Measurements from ENCODE around the gene NCKAP5. TPM values are rescaled to one million over a fixed set of nuclear protein-coding genes. Genes with fewer than 3 reads are reported as not detected.

Gene NCKAP5
- total and polyA plus RNA-seq, 2 of the 8 experiments (the other 6 are each of a cell fraction or from before 2014, with no cell fraction given), result 0.27 to 0.86 TPM

GRCh38 chr2:132623096-132623839, 945.0 kb downstream of the NCKAP5 start:
- Histone ChIP-seq H3K79me2 (ENCODE audit: control insufficient read depth in 1 of 2, insufficient read depth in 2 of 2, low read length in 2 of 2) (no peaks in the 10 kb centered on the region), H3K9me3 (ENCODE audit: insufficient read depth in 2 of 2, low read depth in 1 of 2, low read length in 1 of 2) (peaks cover 6 to 8% of the 10 kb centered on the region in 2 experiments; a peak in 1 of 4 replicates), H3K4me2 (ENCODE audit: insufficient read depth in 1 of 2, low read depth in 2 of 2, low read length in 2 of 2) (no peak overlapping the region), H4K5ac (ENCODE audit: insufficient read length, low read depth, low read length) (no peak overlapping the region), H2BK15ac (ENCODE audit: low read length) (no peak overlapping the region), H3K23ac (ENCODE audit: insufficient read length) (no peak overlapping the region), H2BK12ac (ENCODE audit: low read depth, low read length) (no peak overlapping the region), H3K14ac (ENCODE audit: insufficient read length) (no peak overlapping the region), H2AFZ (ENCODE audit: low read length) (no peak overlapping the region), H3K23me2 (ENCODE audit: low read depth, low read length) (no peaks in the 10 kb centered on the region), H3K4me3 (ENCODE audit: extremely low read depth in 1 of 4, insufficient read depth in 2 of 4, low read depth in 3 of 4, low read length in 4 of 4) (no peak overlapping the region), H3K9ac (replicated peaks in 1 of 4; ENCODE audit: extremely low read depth in 1 of 4, low read depth in 3 of 4, low read length in 3 of 4) (no peak overlapping the region), H3K27me3 (replicated peaks in 1 of 4; ENCODE audit: control insufficient read depth in 3 of 4, extremely low read depth in 1 of 4, insufficient read depth in 3 of 4, low read length in 3 of 4) (no peaks in the 10 kb centered on the region), H3K56ac (replicated peaks; ENCODE audit: insufficient read length, low read depth, low read length) (no peak overlapping the region), H2BK20ac (ENCODE audit: low read length) (no peak overlapping the region; the same call in 1 of the 2 replicates), H2BK120ac (replicated peaks; ENCODE audit: low read depth, low read length) (no peak overlapping the region), H3K18ac (ENCODE audit: extremely low read depth, low read length) (peak overlapping the region; percentile 38; the same call in 1 of the 2 replicates), H4K8ac (ENCODE audit: extremely low read depth, insufficient read depth, low read length) (no peak overlapping the region), H2AK5ac (ENCODE audit: low read depth, low read length) (no peak overlapping the region), H3K4ac (replicated peaks; ENCODE audit: insufficient read length, low read depth, low read length) (no peak overlapping the region), H3K4me1 (replicated peaks in 1 of 4; ENCODE audit: control insufficient read depth in 3 of 4, insufficient read depth in 4 of 4, low read length in 3 of 4) (peaks cover 0 to 6% (median 4%) of the 10 kb centered on the region in 4 experiments; a peak in 4 of 7 replicates), H4K20me1 (replicated peaks in 1 of 2; ENCODE audit: control insufficient read depth in 1 of 2, insufficient read depth in 2 of 2, low read length in 2 of 2) (no peaks in the 10 kb centered on the region), H3K27ac (ENCODE audit: low read depth, low read length) (no peak overlapping the region), H2BK5ac (ENCODE audit: low read depth, low read length) (no peak overlapping the region), H3K36me3 (ENCODE audit: control insufficient read depth in 2 of 4, insufficient read depth in 4 of 4, low read length in 3 of 4) (no peaks in the 10 kb centered on the region), H3K79me1 (ENCODE audit: low read depth, low read length) (no peaks in the 10 kb centered on the region), H4K91ac (replicated peaks; ENCODE audit: insufficient read length, low read length) (no peak overlapping the region)
- no peak for TF ChIP-seq TAF1 (IDR thresholded peaks at IDR 0.05; ENCODE audit: low read depth, low read length)
- no peak for TF ChIP-seq SP1 (IDR thresholded peaks at IDR 0.05; ENCODE audit: low read depth, low read length)
- no peak for TF ChIP-seq SP4 (IDR thresholded peaks at IDR 0.05; ENCODE audit: low read length)
- 0 out of 2 replicates have a peak, but pooled peaks have one; percentile 15 for TF ChIP-seq MAFK (IDR thresholded peaks at IDR 0.05; ENCODE audit: low read depth, low read length)
- no peak for TF ChIP-seq SRF (IDR thresholded peaks at IDR 0.05; ENCODE audit: low read depth, low read length)
- ChIA-PET POLR2A (ENCODE audit: partially characterized antibody) (no interaction called here), CTCF (ENCODE audit: partially characterized antibody) (interaction anchor here (1.4 to 2.7 kb wide), 2 partner anchors 23 to 76 kb away, joined by 4 to 7 read pairs; no protein-coding TSS in a partner anchor)
- DNase-seq (ENCODE audit: low read depth in 1 of 2, low spot score in 2 of 2) (no peak), FAIRE-seq (no peak)
- WGBS, 2 experiments (ENCODE audit: extremely low coverage in 1 of 2, insufficient coverage in 1 of 2, insufficient read length in 1 of 2, insufficient replicate concordance in 2 of 2, low coverage in 1 of 2, low lambda C conversion rate in 2 of 2, missing lambda C conversion rate in 1 of 2), result 88% methylated on average over 8 of the region's 9 CpGs; no CpG with 5 or more reads in 1 of the 2 experiments
